ENCODE results near the gene ANKRD24.

Gene ANKRD24

DNA sequence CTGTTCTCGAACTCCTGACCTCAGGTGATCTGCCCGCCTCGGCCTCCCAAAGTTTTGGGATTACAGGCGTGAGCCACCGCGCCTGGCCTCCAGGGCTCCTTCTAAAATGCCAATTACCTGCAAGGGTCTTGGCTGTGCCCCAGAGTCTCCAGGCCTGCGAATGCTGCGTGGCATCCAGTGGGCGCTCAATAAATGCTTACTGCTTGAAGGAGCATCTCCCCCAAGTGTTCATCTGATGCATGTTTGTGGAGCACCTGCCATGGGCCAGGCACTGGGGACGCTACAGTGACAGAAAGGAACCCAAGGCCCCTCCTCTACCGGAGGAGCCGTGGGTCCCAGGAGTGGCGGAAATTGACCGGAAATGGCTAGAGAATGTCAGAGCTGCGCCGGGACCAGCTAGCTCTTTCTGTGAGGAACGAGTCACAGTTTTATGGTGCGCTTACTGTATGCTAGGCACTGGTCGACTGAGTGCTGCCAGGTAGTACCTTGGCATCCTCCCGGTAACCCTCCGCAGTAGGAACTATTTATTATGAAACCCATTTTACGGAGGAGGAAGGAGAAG is 14.2 kb downstream of the ANKRD24 start:
- Histone ChIP-seq H4K20me1 (ENCODE audit: insufficient read depth) (no peaks in the 10 kb centered on the region), H3K27ac (no peak overlapping the region), H3K36me3 (ENCODE audit: insufficient read depth) (no peaks in the 10 kb centered on the region), H3K9ac (no peak overlapping the region), H2AFZ (ENCODE audit: low read depth) (no peak overlapping the region), H3K4me1 (ENCODE audit: low read depth, poor library complexity, severe bottlenecking) (no peaks in the 10 kb centered on the region), H3K27me3 (ENCODE audit: insufficient read depth, low read depth) (peaks cover 58% of the 10 kb centered on the region), H3K4me2 (no peak overlapping the region), H3K4me3 (IDR thresholded peaks at IDR 0.05; ENCODE audit: insufficient read depth, low read depth, low read length) (no peak overlapping the region), H3K79me2 (ENCODE audit: insufficient read depth, low read depth) (no peaks in the 10 kb centered on the region)
- TF ChIP-seq, protein P1, sequence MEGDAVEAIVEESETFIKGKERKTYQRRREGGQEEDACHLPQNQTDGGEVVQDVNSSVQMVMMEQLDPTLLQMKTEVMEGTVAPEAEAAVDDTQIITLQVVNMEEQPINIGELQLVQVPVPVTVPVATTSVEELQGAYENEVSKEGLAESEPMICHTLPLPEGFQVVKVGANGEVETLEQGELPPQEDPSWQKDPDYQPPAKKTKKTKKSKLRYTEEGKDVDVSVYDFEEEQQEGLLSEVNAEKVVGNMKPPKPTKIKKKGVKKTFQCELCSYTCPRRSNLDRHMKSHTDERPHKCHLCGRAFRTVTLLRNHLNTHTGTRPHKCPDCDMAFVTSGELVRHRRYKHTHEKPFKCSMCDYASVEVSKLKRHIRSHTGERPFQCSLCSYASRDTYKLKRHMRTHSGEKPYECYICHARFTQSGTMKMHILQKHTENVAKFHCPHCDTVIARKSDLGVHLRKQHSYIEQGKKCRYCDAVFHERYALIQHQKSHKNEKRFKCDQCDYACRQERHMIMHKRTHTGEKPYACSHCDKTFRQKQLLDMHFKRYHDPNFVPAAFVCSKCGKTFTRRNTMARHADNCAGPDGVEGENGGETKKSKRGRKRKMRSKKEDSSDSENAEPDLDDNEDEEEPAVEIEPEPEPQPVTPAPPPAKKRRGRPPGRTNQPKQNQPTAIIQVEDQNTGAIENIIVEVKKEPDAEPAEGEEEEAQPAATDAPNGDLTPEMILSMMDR (conservative IDR thresholded peaks at IDR 0.05; ENCODE audit: low read depth, low read length), result no peak

DNA sequence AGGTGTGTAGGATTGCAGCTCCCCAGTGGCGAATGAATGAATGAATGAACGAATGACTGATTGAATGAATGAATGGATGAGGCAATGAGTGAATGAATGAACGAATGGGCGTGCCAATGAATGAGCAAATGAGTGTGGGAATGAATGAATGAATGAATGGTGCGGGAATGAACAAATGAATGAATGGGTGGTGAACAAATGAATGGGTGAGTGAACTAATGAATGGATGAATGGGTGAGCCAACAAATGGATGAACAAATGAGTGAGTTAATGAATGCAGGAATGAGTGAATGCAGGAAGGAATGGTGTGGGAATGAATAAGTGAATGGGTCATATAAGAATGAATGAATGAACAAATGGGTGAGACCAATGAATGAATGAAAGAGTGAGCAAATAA is 14.7 kb downstream of the ANKRD24 start:
- Histone ChIP-seq H3K79me2 (ENCODE audit: insufficient read depth, low read depth) (no peaks in the 10 kb centered on the region), H3K36me3 (ENCODE audit: insufficient read depth) (no peaks in the 10 kb centered on the region), H3K4me2 (no peak overlapping the region), H4K20me1 (ENCODE audit: insufficient read depth) (no peaks in the 10 kb centered on the region), H2AFZ (ENCODE audit: low read depth) (no peak overlapping the region), H3K27me3 (ENCODE audit: insufficient read depth, low read depth) (peaks cover 58% of the 10 kb centered on the region), H3K9ac (no peak overlapping the region), H3K4me1 (ENCODE audit: low read depth, poor library complexity, severe bottlenecking) (no peaks in the 10 kb centered on the region), H3K27ac (no peak overlapping the region), H3K4me3 (IDR thresholded peaks at IDR 0.05; ENCODE audit: insufficient read depth, low read depth, low read length) (no peak overlapping the region)
- TF ChIP-seq, protein P1 (conservative IDR thresholded peaks at IDR 0.05; ENCODE audit: low read depth, low read length), result no peak

DNA sequence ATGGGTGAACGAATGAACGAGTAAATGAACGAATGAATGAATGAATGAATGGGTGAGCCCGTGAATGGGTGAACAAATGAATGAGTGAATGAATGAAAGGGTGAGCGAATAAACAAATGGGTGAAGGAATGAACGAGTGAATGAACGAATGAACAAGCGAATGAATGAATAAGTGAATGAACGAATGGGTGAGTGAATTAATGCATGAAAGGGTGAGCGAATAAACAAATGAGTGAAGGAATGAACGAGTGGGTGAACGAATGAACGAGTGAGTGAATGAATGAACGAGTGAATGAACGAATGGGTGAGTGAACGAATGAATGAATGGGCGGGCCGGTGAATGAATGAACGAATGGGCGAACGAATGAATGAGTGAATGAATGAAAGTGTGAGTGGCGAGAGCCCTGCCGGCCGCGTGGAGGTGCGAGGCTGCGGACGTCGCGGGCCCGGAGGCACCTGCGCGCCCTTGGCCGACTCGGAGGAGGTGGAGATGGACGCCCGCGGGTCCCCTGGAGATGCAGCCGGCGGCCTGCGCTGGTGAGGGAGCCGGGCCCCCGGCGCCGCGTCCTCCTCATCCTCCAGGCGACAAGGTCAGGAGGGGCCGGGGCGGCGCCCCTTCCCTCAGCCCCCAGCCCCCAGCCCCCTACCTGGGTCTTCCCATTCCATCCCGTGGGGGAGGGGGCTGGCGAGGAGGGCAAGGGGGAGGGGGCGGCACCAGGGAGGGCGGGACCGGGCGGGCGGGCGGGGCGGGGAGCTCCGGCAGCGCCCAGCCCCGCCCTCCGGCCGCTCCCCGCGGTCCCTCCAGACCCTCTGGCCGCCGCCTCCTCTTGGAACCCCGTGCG is 15.4 kb downstream of the ANKRD24 start:
- Histone ChIP-seq H3K36me3 (ENCODE audit: insufficient read depth) (no peaks in the 10 kb centered on the region), H4K20me1 (ENCODE audit: insufficient read depth) (no peaks in the 10 kb centered on the region), H3K27ac (no peak overlapping the region), H3K4me3 (IDR thresholded peaks at IDR 0.05; ENCODE audit: insufficient read depth, low read depth, low read length) (no peak overlapping the region), H3K9ac (no peak overlapping the region), H3K27me3 (ENCODE audit: insufficient read depth, low read depth) (peaks cover 59% of the 10 kb centered on the region), H3K4me1 (ENCODE audit: low read depth, poor library complexity, severe bottlenecking) (no peaks in the 10 kb centered on the region), H3K4me2 (no peak overlapping the region), H2AFZ (ENCODE audit: low read depth) (no peak overlapping the region), H3K79me2 (ENCODE audit: insufficient read depth, low read depth) (no peaks in the 10 kb centered on the region)
- TF ChIP-seq, protein P1 (conservative IDR thresholded peaks at IDR 0.05; ENCODE audit: low read depth, low read length), result no peak

DNA sequence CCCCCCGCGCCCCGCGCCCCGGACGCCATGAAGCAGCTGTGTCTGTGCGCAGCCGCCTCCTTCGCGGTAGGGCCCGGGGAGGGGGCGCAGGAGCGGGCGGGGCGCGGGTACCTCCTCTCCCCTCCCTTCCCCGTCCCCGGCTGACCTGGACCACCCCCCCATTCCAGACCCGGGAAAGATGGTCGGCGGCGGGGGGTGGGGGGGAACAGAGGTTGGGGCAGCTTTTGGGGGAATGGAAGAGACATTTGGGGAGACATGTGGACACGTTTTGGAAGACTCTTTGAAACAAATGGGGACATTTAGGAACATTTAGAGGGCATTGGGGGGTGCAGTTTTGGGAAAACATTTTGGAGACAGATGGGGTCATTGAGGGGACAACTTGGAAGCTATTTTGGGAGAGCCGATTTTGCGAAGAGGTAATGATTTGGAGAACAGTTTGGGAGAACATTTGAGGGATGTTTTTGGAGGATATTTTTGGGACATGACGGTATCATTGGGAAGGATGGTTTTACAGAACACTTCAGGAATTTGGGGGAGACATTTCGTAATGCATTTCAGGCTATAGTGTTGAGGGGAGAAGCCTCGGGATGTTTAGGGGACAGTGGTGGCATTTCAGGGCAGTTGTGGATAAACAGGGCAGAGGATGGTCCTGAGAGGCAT is 16.1 kb downstream of the ANKRD24 start:
- H3K4me2 ChIP-seq, result no peak overlapping the region
- peaks cover 61% of the 10 kb centered on the region for H3K27me3 ChIP-seq (ENCODE audit: insufficient read depth, low read depth)
- no peak overlapping the region for H2AFZ ChIP-seq (ENCODE audit: low read depth)
- TF ChIP-seq, protein P1 (conservative IDR thresholded peaks at IDR 0.05; ENCODE audit: low read depth, low read length), result no peak
- H3K4me3 ChIP-seq (IDR thresholded peaks at IDR 0.05; ENCODE audit: insufficient read depth, low read depth, low read length), result no peak overlapping the region
- no peaks in the 10 kb centered on the region for H3K79me2 ChIP-seq (ENCODE audit: insufficient read depth, low read depth)
- H3K27ac ChIP-seq, result no peak overlapping the region
- no peak overlapping the region for H3K9ac ChIP-seq
- no peaks in the 10 kb centered on the region for H4K20me1 ChIP-seq (ENCODE audit: insufficient read depth)
- no peaks in the 10 kb centered on the region for H3K4me1 ChIP-seq (ENCODE audit: low read depth, poor library complexity, severe bottlenecking)
- H3K36me3 ChIP-seq (ENCODE audit: insufficient read depth), result no peaks in the 10 kb centered on the region

Measured in KMS-11 (cell line).